Gastroesophageal sphincter (tissue), 3 donors: ENCODE results near the gene MYBBP1A.

Source experiments
- EP300 ChIP-seq: sonication (generic); formaldehyde crosslinking; IDR thresholded peaks from one replicate; pipeline ENCODE4 v1.6.1; 2017; ENCODE audit warnings: antibody characterized with exemption, mild to moderate bottlenecking
- POLR2A ChIP-seq, 2 donors: fragments of 450-650 bp; IDR thresholded peaks; one replicate each; pipeline ENCODE4 v1.6.1; 2017; ENCODE audit warnings: antibody characterized with exemption in 2 of 2, mild to moderate bottlenecking in 2 of 2, moderate library complexity in 1 of 2
- POLR2AphosphoS5 ChIP-seq: sonication (generic); formaldehyde crosslinking; IDR thresholded peaks from one replicate; pipeline ENCODE4 v1.6.1; 2017; ENCODE audit warnings: antibody characterized with exemption
- TF ChIP-seq, protein P1 (sequence below), 4 experiments: fragments of 200-600 bp in 2 of 4; fragments of 450-650 bp in 2 of 4; sonication (generic) in 1 of 4; IDR thresholded peaks; one replicate each; pipeline ENCODE4 v1.5.1; 2017 to 2019; ENCODE audit warnings: antibody characterized with exemption in 4 of 4, mild to moderate bottlenecking in 2 of 4, moderate library complexity in 2 of 4

DNA sequence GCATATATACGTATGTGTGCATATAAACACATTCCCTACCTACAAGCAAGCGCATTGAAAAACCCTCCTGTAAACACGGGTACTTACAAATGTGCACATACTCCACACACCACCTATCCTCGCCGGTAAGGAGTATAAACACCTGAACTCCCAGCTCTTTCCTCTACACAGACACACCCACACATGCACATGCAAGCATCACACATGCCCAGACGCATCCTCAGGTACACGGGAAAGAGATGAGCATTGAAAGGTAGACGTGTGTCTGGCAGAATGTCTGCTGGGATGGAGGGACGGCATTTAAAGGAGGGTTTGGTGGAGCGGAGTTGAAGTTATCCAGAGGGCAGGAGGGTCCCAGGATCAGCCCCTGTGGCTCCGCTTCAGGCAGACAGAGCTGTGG, 24.5 kb upstream of the MYBBP1A start:
- TF ChIP-seq, protein P1, sequence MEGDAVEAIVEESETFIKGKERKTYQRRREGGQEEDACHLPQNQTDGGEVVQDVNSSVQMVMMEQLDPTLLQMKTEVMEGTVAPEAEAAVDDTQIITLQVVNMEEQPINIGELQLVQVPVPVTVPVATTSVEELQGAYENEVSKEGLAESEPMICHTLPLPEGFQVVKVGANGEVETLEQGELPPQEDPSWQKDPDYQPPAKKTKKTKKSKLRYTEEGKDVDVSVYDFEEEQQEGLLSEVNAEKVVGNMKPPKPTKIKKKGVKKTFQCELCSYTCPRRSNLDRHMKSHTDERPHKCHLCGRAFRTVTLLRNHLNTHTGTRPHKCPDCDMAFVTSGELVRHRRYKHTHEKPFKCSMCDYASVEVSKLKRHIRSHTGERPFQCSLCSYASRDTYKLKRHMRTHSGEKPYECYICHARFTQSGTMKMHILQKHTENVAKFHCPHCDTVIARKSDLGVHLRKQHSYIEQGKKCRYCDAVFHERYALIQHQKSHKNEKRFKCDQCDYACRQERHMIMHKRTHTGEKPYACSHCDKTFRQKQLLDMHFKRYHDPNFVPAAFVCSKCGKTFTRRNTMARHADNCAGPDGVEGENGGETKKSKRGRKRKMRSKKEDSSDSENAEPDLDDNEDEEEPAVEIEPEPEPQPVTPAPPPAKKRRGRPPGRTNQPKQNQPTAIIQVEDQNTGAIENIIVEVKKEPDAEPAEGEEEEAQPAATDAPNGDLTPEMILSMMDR (IDR thresholded peaks at IDR 0.05) = no peak
- no peak for TF ChIP-seq POLR2A (IDR thresholded peaks at IDR 0.05)
- TF ChIP-seq POLR2AphosphoS5 = no peak
- TF ChIP-seq EP300 = no peak
